ENCODE data around the gene CDKAL1.

GRCh38 chr6:20875369-20875963 is 341.2 kb downstream of the CDKAL1 start:
- TF ChIP-seq BACH1 (IDR thresholded peaks at IDR 0.05; ENCODE audit: low read length) (no peak), SP2 (IDR thresholded peaks at IDR 0.05; ENCODE audit: low read length) (no peak), POLR2A (IDR thresholded peaks at IDR 0.05; ENCODE audit: control extremely low read depth in 1 of 2, low read depth in 2 of 2, low read length in 2 of 2) (no peak), CREB1 (IDR thresholded peaks at IDR 0.05) (no peak), RXRA (IDR thresholded peaks at IDR 0.05; ENCODE audit: insufficient read depth, low read depth, low read length) (no peak), SIN3A (conservative IDR thresholded peaks at IDR 0.05 in 1 of 2, IDR thresholded peaks at IDR 0.05 in 1 of 2; ENCODE audit: low read depth in 1 of 2, low read length in 2 of 2) (no peak), HDAC2 (IDR thresholded peaks at IDR 0.05; ENCODE audit: borderline replicate concordance in 1 of 2, low read depth in 2 of 2, low read length in 2 of 2) (no peak), PHF8 (conservative IDR thresholded peaks at IDR 0.05; ENCODE audit: low read depth, low read length) (no peak)
- TF ChIP-seq, protein P1, sequence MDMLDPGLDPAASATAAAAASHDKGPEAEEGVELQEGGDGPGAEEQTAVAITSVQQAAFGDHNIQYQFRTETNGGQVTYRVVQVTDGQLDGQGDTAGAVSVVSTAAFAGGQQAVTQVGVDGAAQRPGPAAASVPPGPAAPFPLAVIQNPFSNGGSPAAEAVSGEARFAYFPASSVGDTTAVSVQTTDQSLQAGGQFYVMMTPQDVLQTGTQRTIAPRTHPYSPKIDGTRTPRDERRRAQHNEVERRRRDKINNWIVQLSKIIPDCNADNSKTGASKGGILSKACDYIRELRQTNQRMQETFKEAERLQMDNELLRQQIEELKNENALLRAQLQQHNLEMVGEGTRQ (IDR thresholded peaks at IDR 0.05; ENCODE audit: low read length), result no peak
- TF ChIP-seq, protein P2, sequence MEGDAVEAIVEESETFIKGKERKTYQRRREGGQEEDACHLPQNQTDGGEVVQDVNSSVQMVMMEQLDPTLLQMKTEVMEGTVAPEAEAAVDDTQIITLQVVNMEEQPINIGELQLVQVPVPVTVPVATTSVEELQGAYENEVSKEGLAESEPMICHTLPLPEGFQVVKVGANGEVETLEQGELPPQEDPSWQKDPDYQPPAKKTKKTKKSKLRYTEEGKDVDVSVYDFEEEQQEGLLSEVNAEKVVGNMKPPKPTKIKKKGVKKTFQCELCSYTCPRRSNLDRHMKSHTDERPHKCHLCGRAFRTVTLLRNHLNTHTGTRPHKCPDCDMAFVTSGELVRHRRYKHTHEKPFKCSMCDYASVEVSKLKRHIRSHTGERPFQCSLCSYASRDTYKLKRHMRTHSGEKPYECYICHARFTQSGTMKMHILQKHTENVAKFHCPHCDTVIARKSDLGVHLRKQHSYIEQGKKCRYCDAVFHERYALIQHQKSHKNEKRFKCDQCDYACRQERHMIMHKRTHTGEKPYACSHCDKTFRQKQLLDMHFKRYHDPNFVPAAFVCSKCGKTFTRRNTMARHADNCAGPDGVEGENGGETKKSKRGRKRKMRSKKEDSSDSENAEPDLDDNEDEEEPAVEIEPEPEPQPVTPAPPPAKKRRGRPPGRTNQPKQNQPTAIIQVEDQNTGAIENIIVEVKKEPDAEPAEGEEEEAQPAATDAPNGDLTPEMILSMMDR (IDR thresholded peaks at IDR 0.05; ENCODE audit: control extremely low read depth in 1 of 3, insufficient read depth in 1 of 3, low read depth in 1 of 3, low read length in 3 of 3), result peak in 2 of 3 experiments; percentile 24; a peak in 1 of 4 replicates

Measured in H1 (cell line).